ENCODE data around the gene PVALEF. TPM values are rescaled to one million over a fixed set of nuclear protein-coding genes. Genes with fewer than 3 reads are reported as not detected.

The PVALEF gene
- total RNA-seq, 1 experiment from 2014 or later, result not detected

DNA sequence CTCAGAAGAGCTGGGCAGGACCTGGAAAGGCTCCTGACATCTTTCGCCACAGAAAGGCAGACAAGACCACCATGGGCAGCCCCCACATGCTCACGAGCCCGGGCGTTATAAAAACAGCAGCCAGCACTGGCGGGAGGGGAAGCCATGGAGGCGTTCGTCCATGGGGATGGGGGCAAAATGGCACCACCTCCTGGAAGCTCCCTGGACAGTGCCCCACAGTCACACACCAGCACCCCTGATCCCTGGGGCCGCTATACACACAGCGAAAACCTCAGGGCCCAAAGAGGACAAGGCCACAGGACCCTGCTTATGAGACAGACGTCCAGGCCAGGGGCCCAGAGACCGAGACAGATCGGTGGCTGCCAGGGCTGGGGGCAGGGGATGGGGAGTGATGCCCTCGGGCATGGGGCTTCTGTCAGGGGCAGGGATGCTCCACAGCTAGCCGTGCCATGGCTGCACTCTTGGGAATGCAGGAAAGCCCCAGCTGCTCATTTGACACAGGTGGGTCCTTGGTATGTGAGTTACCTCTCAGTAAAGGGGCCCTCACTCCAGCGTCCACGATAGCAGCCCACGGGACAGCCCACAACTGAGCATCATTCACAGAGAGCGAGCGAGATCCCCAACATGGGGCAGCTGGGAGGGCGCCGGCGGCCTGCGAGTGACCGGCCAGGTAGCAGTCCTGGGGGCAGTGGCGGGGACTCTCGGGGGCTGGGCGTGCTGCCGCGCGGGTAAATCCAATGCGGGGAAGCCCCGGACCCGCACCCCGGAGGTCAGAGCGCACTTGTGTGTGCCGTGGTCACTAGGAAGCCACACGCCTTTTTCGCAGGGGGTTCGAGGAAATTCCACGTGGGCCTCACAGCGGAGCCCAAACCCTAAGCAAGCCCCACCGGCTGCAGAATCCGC, 6.4 kb upstream of the PVALEF start:
- Histone ChIP-seq H3K9me3 (ENCODE audit: control insufficient read depth, low read depth, low read length) (no peaks in the 10 kb centered on the region), H3K14ac (ENCODE audit: insufficient read depth, low read length) (no peak overlapping the region; the same call in 1 of the 2 replicates), H3K79me1 (ENCODE audit: insufficient read depth, low read depth, low read length, poor library complexity, severe bottlenecking) (no peaks in the 10 kb centered on the region), H3K4me2 (ENCODE audit: insufficient read depth, insufficient read length, low read length) (no peak overlapping the region), H4K8ac (replicated peaks; ENCODE audit: insufficient read length, low read depth, low read length) (no peak overlapping the region), H3K18ac (ENCODE audit: insufficient read length, low read depth, low read length) (no peak overlapping the region), H2BK12ac (ENCODE audit: insufficient read length, low read depth, low read length) (no peak overlapping the region), H2BK120ac (ENCODE audit: low read depth, low read length, poor library complexity, severe bottlenecking) (no peak overlapping the region), H3K27ac (ENCODE audit: insufficient read length, low read depth, low read length) (no peak overlapping the region), H2BK20ac (ENCODE audit: low read depth, low read length, poor library complexity, severe bottlenecking) (no peak overlapping the region), H3K27me3 (ENCODE audit: insufficient read depth, low read length) (no peaks in the 10 kb centered on the region), H3K79me2 (ENCODE audit: insufficient read depth, low read length) (no peaks in the 10 kb centered on the region), H3K23me2 (ENCODE audit: insufficient read length, low read depth, low read length, poor library complexity, severe bottlenecking) (no peaks in the 10 kb centered on the region), H4K5ac (ENCODE audit: insufficient read length, low read depth, low read length) (no peak overlapping the region), H4K20me1 (ENCODE audit: control insufficient read depth, insufficient read depth, insufficient read length) (no peaks in the 10 kb centered on the region), H2BK5ac (ENCODE audit: insufficient read length, low read length) (no peak overlapping the region), H2BK15ac (ENCODE audit: low read depth, low read length) (no peak overlapping the region), H3T11ph (ENCODE audit: low read length) (no peak overlapping the region), H2AFZ (ENCODE audit: low read length) (no peak overlapping the region), H3K9ac (ENCODE audit: extremely low read depth, insufficient read length, low read length) (no peak overlapping the region), H3K23ac (ENCODE audit: insufficient read length, low read depth, low read length) (no peak overlapping the region), H3K4me1 (ENCODE audit: insufficient read depth, low read length) (no peaks in the 10 kb centered on the region), H4K91ac (ENCODE audit: insufficient read length, low read depth, low read length) (no peak overlapping the region), H3K56ac (ENCODE audit: insufficient read length, low read depth, low read length) (no peak overlapping the region), H2AK5ac (ENCODE audit: insufficient read length, low read length) (no peak overlapping the region), H3K4ac (ENCODE audit: low read depth, low read length) (no peak overlapping the region)
- no peak for DNase-seq
- Mint-ChIP-seq H3K36me3 (ENCODE audit: insufficient read depth in 1 of 3, low read depth in 3 of 3) (no peaks in the 10 kb centered on the region), H3K4me3 (no peak overlapping the region), H3K9me3 (no peaks in the 10 kb centered on the region), H3K27me3 (ENCODE audit: low read depth) (0 out of 2 replicates have a peak, but pooled peaks cover 2% of the 10 kb centered on the region), H3K27ac (0 out of 7 replicates have a peak overlapping the region, but pooled peaks of 1 of the 3 experiments have one; percentile 68), H3K4me1 (no peaks in the 10 kb centered on the region)
- no CpG with 5 or more reads among the region's 43 CpGs for WGBS (ENCODE audit: extremely low coverage, insufficient read length, low lambda C conversion rate)
- TF ChIP-seq, protein P1, sequence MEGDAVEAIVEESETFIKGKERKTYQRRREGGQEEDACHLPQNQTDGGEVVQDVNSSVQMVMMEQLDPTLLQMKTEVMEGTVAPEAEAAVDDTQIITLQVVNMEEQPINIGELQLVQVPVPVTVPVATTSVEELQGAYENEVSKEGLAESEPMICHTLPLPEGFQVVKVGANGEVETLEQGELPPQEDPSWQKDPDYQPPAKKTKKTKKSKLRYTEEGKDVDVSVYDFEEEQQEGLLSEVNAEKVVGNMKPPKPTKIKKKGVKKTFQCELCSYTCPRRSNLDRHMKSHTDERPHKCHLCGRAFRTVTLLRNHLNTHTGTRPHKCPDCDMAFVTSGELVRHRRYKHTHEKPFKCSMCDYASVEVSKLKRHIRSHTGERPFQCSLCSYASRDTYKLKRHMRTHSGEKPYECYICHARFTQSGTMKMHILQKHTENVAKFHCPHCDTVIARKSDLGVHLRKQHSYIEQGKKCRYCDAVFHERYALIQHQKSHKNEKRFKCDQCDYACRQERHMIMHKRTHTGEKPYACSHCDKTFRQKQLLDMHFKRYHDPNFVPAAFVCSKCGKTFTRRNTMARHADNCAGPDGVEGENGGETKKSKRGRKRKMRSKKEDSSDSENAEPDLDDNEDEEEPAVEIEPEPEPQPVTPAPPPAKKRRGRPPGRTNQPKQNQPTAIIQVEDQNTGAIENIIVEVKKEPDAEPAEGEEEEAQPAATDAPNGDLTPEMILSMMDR (conservative IDR thresholded peaks at IDR 0.05), result no peak

All from H9 (cell line).